Omental fat pad (tissue), 4 donors: ENCODE measurements around the gene TEX38. TPM values are rescaled to one million over a fixed set of nuclear protein-coding genes. Genes with fewer than 3 reads are reported as not detected.

Source experiments
- ATAC-seq: fragments of 150-250 bp; one replicate; pipeline ENCODE4 v1.9.1; 2016; ENCODE audit warnings: mild to moderate bottlenecking, moderate library complexity; ENCODE audit not compliant: low FRiP score
- DNase-seq: peaks from one replicate; pipeline ENCODE4 v3.0.0-alpha.2; 2019; ENCODE audit warnings: low spot score
- CTCF ChIP-seq, 3 donors: fragments of 450-650 bp; IDR thresholded peaks; one replicate each; pipeline ENCODE4 v1.5.1; 2016 to 2017; ENCODE audit warnings: antibody characterized with exemption in 3 of 3, mild to moderate bottlenecking in 3 of 3, moderate library complexity in 2 of 3
- total RNA-seq, 4 donors: library from RNA; depleted of rRNA; stranded (reverse); fragments of >200 nt; gene quantifications; one replicate each; pipeline ENCODE4 v1.1.0, GENCODE V29; 2016

Gene TEX38
- total RNA-seq = not detected

DNA sequence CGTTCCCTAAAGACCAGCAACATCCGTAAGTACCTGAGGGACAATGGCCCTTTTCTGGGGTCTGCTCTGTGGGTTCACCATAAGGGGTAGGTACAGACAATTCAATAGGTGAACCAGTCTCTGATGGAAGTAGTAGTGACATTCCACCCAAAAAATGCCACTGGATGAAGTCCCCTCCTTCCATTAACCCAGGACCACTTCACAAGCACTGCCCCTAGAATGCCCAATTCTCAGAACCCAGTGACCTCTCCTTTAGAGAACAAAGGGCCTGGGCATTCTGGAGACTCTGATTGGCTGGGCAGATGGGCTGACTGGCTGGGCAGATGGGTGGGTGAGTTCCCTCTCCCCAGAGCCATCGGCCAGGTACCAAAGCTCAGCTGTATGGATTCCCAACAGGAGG lies at the start of gene TEX38:
TSS of gene TEX38 (plus strand) at position 301 of the 400 bp plus-strand sequence. CDS start at position 382, 81 bp downstream.
- ATAC-seq (no peak), DNase-seq (no peak)
- TF ChIP-seq CTCF (IDR thresholded peaks at IDR 0.05) = no peak

GRCh38 chr1:46621930-46622329 lies 49.7 kb upstream of the TEX38 start:
- ATAC-seq (no peak), DNase-seq (no peak)
- no peak for TF ChIP-seq CTCF (IDR thresholded peaks at IDR 0.05)

GRCh38 chr1:46622344-46622743 lies 49.3 kb upstream of the TEX38 start:
- ATAC-seq = no peak
- no peak for TF ChIP-seq CTCF (IDR thresholded peaks at IDR 0.05)
- DNase-seq = no peak

DNA sequence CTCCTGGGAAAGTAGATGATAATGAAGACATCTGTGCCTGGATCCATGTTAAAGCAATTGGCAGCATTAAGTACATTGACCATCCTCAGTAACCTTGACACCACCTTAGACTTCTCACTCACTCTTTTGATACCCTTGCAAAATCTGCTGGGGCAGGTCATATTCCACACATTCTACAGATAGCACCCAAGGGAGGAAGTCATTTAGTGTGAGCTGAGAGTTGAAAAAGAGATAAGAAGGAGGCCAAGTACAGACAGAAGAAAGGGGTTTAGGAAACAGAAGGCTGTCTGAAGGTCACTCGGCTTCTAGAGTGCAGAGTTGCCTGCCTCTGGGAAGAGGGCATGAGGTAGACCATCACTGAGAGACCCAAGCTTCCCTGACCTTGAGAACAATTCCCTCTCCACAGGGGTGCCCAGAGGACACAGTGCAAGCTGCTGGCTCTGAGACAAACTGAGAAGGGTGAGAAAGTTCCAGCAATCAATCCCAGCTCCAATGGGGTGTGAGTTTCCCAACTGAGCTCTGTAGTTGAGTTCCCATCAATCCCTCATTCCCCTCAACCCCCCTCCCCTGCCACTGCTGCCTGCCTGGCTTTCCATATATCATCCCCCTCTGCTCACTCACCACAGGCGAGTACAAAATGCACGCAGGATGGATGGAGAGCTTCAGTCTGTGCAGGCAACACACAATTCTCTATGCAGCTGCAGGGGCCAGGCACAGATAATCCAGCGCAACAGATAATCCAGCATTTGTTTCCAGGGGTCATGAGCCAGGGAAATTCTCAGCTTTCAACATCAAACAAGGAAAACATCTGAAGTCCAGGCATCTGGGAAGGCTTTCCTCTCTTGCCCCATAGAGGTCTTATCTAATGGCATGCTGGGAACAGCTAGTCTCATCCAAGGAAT lies 47.7 kb upstream of the TEX38 start:
- DNase-seq (no peak), ATAC-seq (no peak)
- no peak for TF ChIP-seq CTCF (IDR thresholded peaks at IDR 0.05)

GRCh38 chr1:46630719-46631118 lies 40.9 kb upstream of the TEX38 start:
- DNase-seq (no peak), ATAC-seq (no peak)
- TF ChIP-seq CTCF (IDR thresholded peaks at IDR 0.05) = no peak

DNA sequence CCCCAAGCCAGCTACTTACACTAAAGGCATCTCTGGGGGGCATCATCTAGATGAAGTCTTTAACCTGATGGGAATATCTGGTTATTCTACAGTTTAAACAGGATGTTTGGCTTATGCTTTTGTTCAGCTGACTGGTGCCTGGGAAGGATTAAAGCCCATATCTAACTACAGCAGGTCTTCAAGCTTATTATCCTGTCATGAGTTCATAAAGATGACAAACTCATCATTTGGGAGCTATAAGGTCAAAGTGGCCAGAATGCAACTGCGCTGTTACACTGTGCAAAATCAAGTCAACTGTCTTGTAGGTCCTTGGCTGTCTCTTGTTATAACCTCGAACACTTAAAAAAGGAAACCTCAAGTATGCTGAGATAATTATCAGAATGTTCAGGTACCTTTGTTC lies 36.4 kb upstream of the TEX38 start:
- no peak for ATAC-seq
- no peak for TF ChIP-seq CTCF (IDR thresholded peaks at IDR 0.05)
- DNase-seq = no peak
